Fibroblast of skin of left biceps (primary cell): Measurements from ENCODE around the gene APOL3.
"Not testable (repeated sequence)": the region's sequence is repeated elsewhere in the genome, so short reads cannot be mapped to it uniquely, and the experiment has no call there.

ENCODE experiments used
- DNase-seq, 2 experiments: peaks; one replicate each; pipeline ENCODE4 v3.0.0-alpha.2; 2013; ENCODE audit warnings: low read depth in 2 of 2

Gene APOL3

DNA sequence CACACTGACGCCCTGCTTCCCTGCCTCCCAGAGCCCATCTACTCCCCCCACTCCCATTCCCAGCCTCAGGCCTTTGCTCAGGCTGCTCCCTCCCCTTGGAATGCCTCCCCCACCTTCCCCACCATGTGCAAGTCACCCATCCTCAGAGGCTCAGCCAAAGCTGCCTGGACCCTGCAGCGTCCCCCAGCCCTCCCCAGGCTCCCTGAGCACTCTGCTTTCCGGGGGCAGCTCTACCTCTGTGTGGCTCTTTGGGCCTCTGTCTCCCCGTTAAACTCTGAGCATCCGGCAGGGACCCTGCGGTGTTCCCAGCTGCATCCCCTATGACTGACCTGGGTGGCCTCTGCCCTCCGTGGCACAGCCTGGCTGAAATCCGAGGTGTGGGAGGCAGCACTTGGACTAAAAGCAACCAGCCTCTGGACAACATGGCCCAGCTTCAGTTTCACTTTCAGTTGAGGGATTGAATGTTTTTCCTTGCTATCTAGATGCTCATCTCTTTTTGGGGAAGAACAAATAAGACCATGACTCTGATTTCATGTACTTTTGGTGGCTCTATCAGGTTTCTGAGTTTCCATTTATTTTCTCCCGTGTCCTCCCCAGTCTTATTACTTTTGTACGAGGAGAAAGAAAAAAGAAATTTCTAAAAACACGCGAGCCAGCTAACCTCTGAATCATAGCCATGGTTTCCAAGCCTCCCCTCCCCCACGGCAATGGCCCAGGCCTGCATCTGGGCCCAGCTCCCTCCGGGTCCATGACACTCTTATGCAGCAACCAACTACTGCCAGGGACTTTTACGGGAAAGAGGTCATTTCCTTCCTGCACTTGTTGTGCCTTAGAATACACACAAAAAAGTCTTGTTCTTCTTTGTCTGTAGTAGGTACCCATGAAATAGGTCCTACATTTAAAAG lies 3.8 kb downstream of the APOL3 start:
- DNase-seq = no peak

DNA sequence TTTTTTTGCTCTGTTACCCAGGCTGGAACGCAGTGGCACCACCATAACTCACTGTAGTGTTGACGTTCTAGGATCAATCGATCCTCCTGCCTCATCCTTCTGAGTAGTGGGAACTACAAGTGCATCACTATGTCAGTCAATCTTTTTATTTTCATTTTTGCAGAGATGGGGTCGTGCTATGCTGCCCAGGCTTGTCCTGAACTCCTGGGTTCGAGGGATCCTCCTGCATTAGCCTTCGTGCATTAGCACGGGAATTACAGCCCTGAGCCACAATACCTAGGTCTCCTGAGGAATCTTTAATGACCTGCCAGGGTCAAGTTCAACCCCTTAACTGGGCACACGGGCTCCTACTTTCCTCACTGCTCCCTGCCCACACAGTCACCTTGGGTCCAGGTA lies 4.4 kb downstream of the APOL3 start:
- DNase-seq = no peak

DNA sequence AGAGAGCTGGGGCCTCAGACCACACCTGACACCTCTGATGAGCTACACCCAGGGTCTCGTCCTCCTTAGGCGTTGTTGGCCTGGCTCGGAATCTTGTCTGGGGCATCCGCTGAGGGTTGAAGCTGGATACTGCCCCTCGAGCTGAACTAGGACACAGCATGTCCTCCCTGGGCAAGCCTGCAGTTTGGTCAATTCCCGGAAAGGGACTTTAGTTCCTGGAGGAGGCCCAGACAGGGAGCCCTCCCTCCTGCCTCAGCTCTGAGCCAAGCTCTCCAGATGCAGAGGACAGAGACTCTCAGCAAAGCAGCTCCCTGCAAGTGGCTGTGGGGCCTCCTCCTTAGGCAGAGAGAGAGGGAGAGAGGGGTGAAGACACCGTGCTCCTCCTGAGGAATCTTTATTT lies 4.9 kb downstream of the APOL3 start:
- no peak for DNase-seq

DNA sequence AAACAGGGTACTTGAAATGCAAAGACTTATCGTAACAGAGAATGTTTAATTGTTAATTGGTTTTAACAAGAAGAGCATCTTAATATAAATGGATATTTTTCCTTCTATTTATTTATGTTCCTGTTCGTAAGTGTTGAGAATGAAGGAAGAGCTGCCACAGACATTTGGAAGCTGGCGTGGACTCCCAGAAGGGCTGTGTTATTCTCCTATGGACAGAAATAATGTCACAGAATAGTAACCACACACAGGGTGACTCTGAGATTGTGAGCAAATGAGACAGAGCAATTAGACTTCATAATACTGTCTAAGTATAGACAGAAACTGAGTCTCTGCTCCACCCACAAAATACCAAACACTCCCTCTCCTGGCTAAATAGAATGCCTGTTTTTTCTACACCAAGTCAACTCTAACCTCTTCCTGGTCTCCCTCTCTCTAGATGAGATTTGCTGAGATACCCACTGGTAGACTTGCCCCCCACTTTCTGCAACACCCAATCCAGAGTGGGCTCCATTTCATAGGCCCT lies 6.1 kb downstream of the APOL3 start:
- DNase-seq = no peak

DNA sequence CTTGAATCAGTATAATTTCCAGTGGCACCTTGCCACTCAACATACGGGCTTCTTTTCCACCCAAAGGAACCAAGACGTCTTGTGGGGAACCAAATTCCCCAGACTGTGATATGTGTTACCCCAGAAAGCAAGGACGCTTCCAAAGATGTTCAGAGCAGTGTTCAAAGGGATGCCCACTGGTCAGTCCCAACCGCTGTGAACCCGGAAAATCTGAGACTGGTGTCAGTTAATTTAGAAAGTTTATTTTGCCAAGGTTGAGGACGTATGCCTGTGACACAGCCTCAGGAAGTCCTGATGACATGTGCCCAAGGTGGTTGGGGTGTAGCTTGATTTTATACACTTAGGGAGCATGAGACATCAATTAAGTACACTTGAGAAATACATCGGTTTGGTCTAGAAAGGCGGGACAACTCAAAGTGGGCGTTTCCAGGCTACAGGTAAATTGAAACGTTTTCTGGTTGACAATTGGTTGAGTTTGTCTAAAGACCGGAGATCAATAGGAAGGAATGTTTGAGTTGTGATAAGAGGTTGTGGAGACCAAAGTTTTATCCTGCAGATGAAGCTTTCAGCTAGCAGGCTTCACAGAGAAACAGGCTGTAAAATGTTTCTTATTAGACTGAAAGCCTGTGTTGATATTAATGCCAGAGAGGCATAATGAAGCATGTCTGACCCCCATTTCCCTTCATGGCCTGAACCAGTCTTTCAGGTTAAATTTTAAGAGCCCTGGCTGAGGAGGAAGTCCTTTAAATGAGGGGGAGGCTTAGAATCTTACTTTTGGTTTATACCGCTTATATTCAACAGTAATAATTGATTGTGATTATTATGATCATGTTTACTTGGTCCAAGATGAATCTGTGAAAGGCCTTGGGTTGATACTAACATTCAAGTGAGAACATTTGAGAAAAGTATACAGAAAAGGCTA lies 6.8 kb downstream of the APOL3 start:
- DNase-seq = no peak

DNA sequence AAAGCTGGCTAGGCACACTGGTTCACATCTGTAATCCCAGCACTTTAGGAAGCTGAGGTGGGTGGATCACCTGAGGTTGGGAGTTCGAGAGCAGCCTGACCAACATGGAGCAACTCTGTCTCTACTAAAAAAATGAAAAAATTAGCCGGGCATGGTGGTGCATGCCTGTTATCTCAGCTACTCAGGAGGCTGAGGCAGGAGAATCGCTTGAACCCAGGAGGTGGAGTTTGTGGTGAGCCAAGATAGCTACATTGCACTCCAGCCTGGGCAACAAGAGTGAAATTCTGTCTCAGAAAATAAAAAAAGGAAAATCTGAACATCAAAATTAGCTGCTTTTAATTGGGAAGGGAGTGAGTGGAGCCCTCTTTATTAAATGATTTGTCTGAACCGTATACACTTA lies 7.7 kb downstream of the APOL3 start:
- not testable (repeated sequence) for DNase-seq

DNA sequence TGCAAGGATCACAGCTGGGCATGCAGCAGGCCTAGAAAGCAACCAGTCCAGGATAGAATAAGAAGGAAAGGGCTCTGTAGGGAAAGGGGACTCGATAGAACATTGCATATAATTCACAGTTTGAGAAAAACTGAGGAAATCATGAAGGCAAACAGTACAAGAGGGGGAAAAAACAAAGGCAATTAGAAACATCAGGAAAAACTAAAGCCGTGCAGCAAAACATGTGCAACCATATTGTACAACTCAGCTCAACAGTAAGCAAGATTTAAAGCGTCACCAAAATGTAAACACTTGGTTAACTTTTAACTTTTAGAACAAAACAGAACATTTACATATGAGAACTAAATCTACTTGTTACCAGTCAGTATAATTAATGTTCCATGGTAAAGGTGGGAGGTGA lies 8.5 kb downstream of the APOL3 start:
- no peak for DNase-seq

DNA sequence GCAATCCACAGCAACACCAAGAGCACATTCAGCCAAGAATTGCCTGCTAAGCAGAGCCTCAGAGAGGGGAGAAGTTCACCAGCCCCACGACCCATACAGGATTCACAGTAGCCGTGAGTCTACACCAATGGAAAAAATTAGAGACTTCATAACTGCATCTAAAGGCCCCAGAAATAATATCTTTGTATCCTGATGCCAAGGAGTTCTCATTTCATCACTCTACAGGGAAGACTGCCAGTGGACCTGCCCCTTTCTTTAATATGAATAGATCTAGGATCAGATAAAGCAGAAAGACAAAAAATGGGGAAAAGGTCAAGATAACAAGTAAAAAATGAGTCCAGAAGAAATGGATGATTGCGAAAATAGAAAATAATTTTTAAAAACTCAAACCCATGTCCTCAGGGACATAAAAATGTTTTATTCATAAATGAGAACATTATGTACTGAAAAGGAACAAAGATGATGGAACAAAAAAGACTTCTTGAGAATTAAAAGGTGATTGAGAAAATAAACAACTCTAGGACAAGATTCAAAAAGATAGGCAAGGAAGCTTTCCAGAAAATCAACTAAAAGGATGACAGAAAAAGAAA lies 9.5 kb downstream of the APOL3 start:
- DNase-seq = no peak

DNA sequence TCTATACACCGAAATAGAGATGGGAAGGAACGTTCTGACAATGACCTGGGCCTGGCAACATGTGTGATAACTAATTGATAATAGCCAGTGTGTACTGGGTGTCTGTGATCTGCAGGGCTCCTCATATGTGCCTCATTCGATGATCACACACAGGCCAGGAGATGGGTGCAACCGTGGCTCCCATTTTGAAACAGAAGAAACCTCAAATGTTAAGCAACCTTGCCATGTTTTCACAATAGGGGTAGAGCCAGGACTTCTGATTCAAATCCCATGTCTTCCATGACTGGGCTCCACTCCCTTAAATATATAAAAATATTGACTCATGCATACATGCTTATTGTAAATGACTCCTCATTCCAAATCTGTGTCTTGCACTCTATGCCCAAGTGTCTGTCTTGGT lies 11.1 kb downstream of the APOL3 start:
- no peak for DNase-seq

DNA sequence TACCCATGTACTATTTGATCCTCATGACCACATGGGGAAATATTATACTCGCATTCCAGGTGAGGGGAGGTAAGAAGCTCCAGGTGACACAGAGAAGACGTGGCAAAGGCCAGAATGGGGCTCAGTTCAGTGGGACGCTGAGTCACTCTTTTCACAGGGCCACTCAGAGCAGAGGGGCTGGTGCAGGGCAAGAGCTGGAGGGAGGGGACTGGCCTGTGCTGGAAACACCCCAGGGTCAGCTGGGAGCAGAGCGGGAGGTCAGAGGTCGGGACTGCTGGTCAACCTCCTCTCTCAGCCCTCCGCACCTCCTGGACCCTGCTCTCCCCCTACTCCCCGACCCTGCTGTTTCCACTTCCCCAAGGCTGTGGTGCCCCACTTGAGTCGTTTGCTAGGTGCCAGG lies 12.1 kb downstream of the APOL3 start:
- no peak for DNase-seq

DNA sequence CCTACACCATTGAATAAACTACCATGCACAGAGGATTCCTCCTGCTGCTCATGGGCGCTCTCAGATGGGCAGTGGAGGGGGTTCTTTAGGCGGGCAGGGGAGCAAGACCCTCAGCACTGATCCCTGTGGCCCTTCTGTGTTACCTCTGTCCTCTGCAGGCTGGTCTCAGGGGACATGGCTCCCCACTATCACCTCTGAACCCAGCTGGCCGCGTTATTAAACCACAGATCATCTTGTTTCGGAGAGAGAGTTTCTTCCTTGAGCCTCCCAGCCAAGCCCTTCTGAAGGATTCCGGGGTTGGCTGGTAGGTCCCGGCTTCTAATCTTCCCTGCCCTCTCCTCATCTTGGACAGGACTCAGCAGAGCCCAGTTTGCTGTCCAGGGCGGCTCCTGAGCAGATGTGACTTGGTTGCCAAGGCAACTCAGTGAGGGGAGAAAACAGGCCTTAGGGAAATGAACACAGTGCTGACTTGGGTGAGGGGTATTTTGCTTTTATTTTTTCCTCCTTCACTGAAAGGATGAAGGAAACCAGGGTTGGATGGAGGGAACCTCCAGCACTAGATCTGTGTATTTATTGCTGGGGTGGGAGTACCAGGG lies 13.3 kb downstream of the APOL3 start:
- no peak for DNase-seq

DNA sequence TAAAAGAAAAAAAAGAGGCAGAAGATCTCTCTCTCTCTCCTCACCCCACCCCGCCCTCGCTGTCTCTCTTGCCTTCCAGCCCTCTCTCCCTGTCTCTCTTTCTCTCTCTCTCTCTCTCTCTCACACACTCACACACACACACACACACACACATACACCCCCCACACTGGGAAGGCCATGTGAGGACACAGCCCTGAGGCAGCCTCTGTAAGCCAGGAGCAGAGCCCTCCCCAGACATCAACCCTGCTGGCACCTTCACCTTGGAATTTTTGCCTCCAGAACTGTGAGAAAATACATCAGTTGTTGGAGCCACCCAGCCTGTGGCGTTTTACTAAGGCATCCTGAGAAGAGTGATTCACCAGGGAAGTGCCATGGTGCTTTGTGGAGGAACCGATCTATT lies 14.7 kb downstream of the APOL3 start:
- no peak for DNase-seq

DNA sequence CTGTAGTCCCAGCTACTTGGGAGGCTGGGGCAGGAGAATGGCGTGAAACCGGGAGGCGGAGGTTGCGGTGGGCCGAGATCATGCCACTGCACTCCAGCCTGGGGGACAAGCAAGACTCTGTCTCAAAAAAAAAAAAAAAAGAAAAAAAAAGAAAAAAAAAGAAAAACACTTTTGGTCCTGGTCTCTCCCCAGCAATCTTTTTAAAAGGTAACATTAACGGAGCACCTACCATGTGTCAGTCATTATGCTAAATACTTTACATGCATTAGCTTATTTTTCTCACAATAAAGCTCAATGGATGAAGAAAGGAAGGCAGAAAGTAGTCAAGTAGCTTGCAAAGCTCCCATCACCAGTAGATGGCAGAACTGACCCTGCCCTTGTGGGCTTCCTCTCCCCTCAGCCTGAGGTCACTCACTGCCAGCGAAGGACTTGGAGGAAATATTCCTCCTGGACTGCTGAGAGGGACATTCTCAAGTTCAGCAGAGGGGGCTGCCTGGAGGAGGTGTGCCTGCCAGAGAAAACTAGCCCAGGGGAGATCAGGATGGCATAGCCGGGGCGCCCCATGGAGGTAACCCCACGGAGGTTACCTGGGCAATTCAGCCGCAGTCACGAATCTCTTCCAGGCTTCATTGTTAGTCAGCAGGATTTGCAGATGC lies 15.5 kb downstream of the APOL3 start:
- no peak for DNase-seq

DNA sequence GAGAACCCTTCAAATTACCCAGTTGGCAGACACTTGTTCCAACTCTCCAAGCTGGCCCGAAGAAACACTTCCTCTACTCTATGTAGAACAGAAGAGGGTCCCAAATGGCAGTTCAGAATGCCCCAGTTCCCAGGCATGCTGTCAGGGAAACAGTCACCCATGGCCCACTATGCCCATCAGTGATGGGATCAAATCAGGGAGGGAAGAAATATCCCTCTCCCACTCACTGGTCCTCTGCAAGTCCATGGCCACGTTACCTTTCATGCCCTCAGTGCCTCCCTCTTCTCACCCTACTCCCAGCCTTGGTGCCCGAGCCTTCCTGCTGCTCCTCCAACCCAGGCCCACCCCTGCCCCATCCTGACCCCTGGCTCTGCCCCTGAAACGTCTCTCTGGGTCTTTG lies 16.6 kb downstream of the APOL3 start:
- DNase-seq = no peak

DNA sequence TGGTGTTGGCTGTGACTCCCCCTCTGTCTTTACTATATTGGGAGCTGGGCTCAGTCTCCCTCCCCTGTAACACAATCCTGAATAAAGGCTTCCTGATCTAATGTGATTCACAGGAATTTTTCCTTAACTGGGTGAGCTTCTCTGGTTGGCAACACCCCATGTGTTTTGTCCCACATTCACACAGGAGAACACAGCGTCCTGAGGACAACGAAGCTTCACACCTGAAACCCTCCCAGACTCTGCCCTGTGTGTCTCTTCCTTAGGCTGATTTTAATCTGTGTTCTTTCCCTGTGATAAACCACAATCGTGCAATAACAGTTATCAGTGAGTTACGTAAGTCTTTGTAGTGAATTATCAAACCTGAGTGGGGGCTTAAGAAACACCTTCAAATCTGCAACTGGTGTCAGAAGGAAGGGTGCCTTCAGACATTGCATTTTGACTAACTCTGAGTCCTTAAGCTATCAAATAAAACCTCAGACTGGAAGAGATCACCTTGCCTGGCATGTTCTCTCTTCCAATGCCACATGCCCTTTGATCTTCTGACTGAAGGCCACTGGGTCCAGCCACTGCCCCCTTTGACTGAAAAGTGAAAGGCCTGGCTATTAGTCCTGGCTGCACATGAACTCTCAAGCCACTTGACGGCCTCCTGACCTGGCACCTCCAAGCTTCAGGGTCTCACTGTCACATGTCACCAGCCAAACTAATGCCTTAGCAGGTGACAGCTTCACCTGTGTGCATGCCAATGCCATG lies 17.3 kb downstream of the APOL3 start:
- no peak for DNase-seq

DNA sequence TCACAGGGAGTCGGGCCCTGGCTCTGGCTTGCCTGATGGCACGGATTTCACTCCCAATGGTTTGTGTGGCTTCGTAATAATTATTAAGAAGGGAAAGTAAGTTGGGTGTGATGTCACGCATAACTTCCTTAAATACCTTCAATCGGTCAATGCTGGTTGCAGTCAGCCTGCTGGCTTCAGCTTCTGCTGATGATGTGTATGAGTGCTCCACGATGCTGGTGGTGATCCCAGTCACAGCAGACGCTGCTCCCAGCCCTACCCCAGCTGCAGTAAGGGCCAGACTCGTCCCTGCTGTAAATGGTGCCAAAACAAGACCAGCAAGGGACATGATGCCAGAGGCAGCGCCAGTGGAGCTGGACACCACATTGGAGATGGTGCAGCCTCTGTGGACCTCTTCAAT lies 19.1 kb downstream of the APOL3 start:
- DNase-seq = no peak

DNA sequence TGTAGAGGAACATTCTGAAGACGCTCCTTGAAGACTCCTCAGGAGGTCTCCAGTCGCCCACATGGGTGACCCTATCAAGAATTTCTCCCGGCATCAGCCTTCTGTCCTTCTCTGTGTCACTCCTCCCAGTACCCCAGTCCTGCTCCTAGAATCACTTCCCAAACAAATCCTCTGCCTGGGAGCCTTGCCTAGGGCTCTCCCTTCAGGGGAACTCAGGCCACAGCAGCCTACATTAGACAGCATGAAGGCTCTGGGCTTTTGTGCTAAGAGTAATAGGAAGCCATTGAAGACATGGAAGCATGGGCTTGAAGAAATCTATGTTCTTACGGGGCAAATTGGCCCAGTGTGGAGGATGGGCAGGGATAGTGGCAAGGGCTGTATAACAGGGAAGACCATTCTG lies 21.8 kb downstream of the APOL3 start:
- DNase-seq = not testable (repeated sequence)

DNA sequence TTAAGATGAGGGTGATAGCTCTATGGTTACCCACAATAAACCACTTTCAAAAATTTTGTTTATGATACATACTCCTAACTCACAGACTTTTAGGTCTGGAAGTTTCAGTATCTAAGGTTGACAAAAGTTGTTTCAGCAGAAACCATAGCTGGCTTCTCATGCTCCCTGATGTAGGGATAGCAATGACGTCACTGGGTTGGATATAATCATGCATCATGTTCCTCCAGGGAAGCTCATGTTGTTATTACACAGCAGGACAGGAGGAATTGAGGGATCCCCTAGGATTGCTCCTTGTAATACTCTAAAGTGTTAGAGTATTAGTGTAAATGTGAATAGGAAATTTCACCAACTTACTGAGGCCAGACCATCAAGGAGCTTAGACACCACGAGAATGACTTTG lies 23.6 kb downstream of the APOL3 start:
- DNase-seq = no peak

DNA sequence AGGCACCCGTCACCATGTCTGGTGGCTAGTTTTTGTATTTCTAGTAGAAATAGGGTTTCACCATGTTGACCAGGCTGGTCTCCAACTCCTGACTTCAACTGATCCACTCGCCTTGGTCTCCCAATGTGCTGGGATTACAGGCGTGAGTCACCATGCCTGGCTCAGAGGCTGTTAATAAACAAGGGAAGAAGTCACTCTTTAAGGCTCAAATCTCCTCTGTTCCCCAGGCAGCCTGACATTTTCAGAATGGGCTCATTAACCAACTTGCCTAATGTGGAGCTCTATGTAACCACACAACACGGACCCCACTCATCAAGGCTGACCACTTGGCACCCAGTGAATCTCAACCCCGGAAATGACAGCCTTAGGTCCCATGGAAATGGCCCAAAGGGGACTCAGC lies 24.1 kb downstream of the APOL3 start:
- no peak for DNase-seq

DNA sequence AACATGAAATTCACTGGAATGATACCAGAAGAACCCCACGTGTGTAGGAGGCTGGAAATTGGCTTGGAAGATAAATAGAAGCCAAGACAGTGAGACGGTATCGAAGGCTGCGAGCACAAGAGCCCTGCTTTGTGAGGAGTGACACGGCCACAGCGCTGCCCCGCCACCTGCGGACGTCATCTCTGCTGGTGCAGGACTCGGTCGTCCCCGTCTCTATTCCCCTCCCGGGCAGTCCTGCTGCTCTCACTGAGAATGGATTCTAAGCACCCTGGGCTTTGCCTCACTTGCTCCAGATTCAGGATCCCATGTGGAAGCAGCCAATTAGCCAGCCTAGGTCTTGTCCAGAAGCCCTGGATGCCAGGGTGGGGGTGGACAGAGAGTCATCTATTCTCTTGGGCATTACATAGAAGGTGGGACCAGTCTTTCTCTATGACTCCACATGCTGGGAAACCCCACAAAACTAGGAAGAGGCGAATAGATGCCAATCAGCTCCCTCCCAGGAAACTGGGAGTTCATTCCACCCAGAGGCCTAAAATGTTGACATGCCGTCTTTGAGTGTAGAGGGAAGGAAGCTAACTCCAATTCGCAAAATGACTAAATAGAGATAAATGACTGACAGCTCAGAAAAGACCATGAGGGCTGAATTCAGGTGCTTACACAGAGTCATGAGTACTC lies 25.1 kb downstream of the APOL3 start:
- DNase-seq = no peak
